Stimulated activated CD4-positive, alpha-beta T cell treated with anti-CD3 and anti-CD28 coated beads, Interleukin-15, amount 100 ng/mL, for 1 hour (primary cell): Measurements from ENCODE around the gene SPATS2.

Experiments used
- DNase-seq, 2 donors: peaks; one replicate each; pipeline ENCODE4 v3.0.0-alpha.2; 2020; ENCODE audit warnings: low read depth in 1 of 2, low spot score in 1 of 2

Gene SPATS2

GRCh38 chr12:49461221-49461620, 94.0 kb downstream of the SPATS2 start:
- DNase-seq: no peak

- DNase-seq: no peak
Measured at GRCh38 chr12:49462083-49462744, 95.0 kb downstream of the SPATS2 start.

- no peak for DNase-seq
Measured at GRCh38 chr12:49465132-49465531, 97.9 kb downstream of the SPATS2 start.

- no peak for DNase-seq
Measured at GRCh38 chr12:49470986-49471385, 103.7 kb downstream of the SPATS2 start.

GRCh38 chr12:49471557-49471956, 104.3 kb downstream of the SPATS2 start:
- DNase-seq: no peak

- no peak for DNase-seq
Measured at GRCh38 chr12:49476091-49476490, 108.8 kb downstream of the SPATS2 start.

GRCh38 chr12:49478949-49479664, 111.8 kb downstream of the SPATS2 start:
- no peak for DNase-seq

GRCh38 chr12:49482095-49483051, 115.1 kb downstream of the SPATS2 start:
- DNase-seq: no peak

- no peak for DNase-seq
Measured at GRCh38 chr12:49483619-49484018, 116.4 kb downstream of the SPATS2 start.

GRCh38 chr12:49487605-49488004, 120.3 kb downstream of the SPATS2 start:
- DNase-seq: no peak

- no peak for DNase-seq
Measured at GRCh38 chr12:49489154-49489553, 121.9 kb downstream of the SPATS2 start.

- DNase-seq: no peak
Measured at GRCh38 chr12:49489720-49490119, 122.5 kb downstream of the SPATS2 start.

GRCh38 chr12:49491823-49492222, 124.6 kb downstream of the SPATS2 start:
- no peak for DNase-seq

- no peak for DNase-seq
Measured at GRCh38 chr12:49493900-49494299, 126.6 kb downstream of the SPATS2 start.

- no peak for DNase-seq
Measured at GRCh38 chr12:49496417-49497360, 129.4 kb downstream of the SPATS2 start.

- DNase-seq: no peak
Measured at GRCh38 chr12:49501895-49502294, 134.6 kb downstream of the SPATS2 start.

GRCh38 chr12:49502590-49502989, 135.3 kb downstream of the SPATS2 start:
- no peak for DNase-seq

GRCh38 chr12:49503674-49504180, 136.5 kb downstream of the SPATS2 start:
- DNase-seq: no peak

GRCh38 chr12:49505672-49506071, 138.4 kb downstream of the SPATS2 start:
- no peak for DNase-seq

- DNase-seq: no peak
Measured at GRCh38 chr12:49507139-49507538, 139.9 kb downstream of the SPATS2 start.
